ENCODE data around the gene KHSRP.

DNA sequence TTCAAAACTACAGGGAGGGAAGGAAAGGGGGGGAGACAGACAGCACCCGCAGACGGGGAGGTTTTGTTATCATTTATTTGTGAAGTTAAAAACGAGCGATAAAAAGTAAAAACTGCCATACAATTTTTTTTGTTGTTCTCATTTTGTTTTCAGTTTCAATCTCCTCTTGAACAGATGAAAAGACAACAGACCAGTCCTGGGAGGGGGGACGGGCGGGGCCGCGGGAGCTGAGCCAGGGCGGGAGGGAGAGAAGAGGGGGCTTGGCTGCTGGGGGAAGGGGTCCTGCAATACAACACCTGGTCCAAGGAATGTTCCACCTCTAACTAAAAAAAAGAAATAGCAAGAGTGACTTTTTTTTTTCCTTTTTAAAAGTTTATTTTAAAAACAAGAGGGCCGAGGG, 11.3 kb downstream of the KHSRP start:
- TF ChIP-seq, protein P1, sequence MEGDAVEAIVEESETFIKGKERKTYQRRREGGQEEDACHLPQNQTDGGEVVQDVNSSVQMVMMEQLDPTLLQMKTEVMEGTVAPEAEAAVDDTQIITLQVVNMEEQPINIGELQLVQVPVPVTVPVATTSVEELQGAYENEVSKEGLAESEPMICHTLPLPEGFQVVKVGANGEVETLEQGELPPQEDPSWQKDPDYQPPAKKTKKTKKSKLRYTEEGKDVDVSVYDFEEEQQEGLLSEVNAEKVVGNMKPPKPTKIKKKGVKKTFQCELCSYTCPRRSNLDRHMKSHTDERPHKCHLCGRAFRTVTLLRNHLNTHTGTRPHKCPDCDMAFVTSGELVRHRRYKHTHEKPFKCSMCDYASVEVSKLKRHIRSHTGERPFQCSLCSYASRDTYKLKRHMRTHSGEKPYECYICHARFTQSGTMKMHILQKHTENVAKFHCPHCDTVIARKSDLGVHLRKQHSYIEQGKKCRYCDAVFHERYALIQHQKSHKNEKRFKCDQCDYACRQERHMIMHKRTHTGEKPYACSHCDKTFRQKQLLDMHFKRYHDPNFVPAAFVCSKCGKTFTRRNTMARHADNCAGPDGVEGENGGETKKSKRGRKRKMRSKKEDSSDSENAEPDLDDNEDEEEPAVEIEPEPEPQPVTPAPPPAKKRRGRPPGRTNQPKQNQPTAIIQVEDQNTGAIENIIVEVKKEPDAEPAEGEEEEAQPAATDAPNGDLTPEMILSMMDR (conservative IDR thresholded peaks at IDR 0.05) = no peak
- TF ChIP-seq EZH2 (IDR thresholded peaks at IDR 0.05; ENCODE audit: low read depth) = no peak
